K562 (cell line): ENCODE data around the gene FBXL13. TPM values are rescaled to one million over a fixed set of nuclear protein-coding genes. Genes with fewer than 3 reads are reported as not detected.

Source experiments
- AFF1 ChIP-seq, 2 experiments: fragments of 450-650 bp; IDR thresholded peaks; 2 replicates each; pipeline ENCODE4 v1.6.1; 2018; ENCODE audit warnings: mild to moderate bottlenecking in 2 of 2, low read depth in 1 of 2; ENCODE audit not compliant: partially characterized antibody in 2 of 2
- CBX5 ChIP-seq: IDR thresholded peaks from 2 replicates; pipeline ENCODE4 v1.6.1; 2014; ENCODE audit warnings: low read depth, borderline replicate concordance
- CHD4 ChIP-seq: fragments of 200-600 bp; sonication (generic); IDR thresholded peaks from 3 replicates; pipeline ENCODE4 v1.6.1; 2012; ENCODE audit warnings: low read depth, mild to moderate bottlenecking, mixed read lengths, low read length, inconsistent platforms; ENCODE audit not compliant: insufficient read depth, insufficient replicate concordance, poor library complexity, severe bottlenecking
- DMBX1 ChIP-seq: fragments of 250-450 bp; sonication (Bioruptor Pico); IDR thresholded peaks from 2 replicates; pipeline ENCODE4 v1.8.0; 2022; ENCODE audit warnings: inconsistent platforms, mild to moderate bottlenecking, moderate library complexity, borderline replicate concordance
- FOXK2 ChIP-seq, 2 experiments: fragments of 450-650 bp; IDR thresholded peaks in 1 of 2; conservative IDR thresholded peaks in 1 of 2; 2 replicates each; pipeline ENCODE4 v1.6.1; 2016; ENCODE audit warnings: low read depth in 2 of 2, mild to moderate bottlenecking in 1 of 2
- HLTF ChIP-seq: fragments of 450-650 bp; IDR thresholded peaks from 2 replicates; pipeline ENCODE4 v1.6.1; 2016
- IRF2 ChIP-seq: sonication (generic); formaldehyde crosslinking; IDR thresholded peaks from 2 replicates; pipeline ENCODE4 v1.8.1; 2022; ENCODE audit warnings: mild to moderate bottlenecking, missing genetic modification reagents
- JUN ChIP-seq, 2 experiments: sonication (generic) in 1 of 2; formaldehyde crosslinking in 1 of 2; IDR thresholded peaks; 2 replicates each; pipeline versions ENCODE4 v1.6.1 to v1.8.0; 2012 to 2022; ENCODE audit warnings: borderline replicate concordance in 2 of 2, mild to moderate bottlenecking in 2 of 2, improper control_type of control experiment in 1 of 2, low read depth in 1 of 2, low read length in 1 of 2, missing genetic modification reagents in 1 of 2
- KDM4B ChIP-seq, 2 experiments: fragments of 450-650 bp in 1 of 2; sonication (generic) in 1 of 2; IDR thresholded peaks; 2 replicates each; pipeline ENCODE4 v1.6.1; 2016 to 2017; ENCODE audit warnings: borderline replicate concordance in 2 of 2, antibody characterized with exemption in 1 of 2, low read depth in 1 of 2, mild to moderate bottlenecking in 1 of 2
- LARP7 ChIP-seq: fragments of 450-650 bp; IDR thresholded peaks from 2 replicates; pipeline ENCODE4 v1.6.1; 2016
- MTA1 ChIP-seq: fragments of 450-650 bp; IDR thresholded peaks from 2 replicates; pipeline ENCODE4 v1.6.1; 2017; ENCODE audit warnings: borderline replicate concordance
- TRIM28 ChIP-seq: fragments of 450-650 bp; IDR thresholded peaks from 2 replicates; pipeline ENCODE4 v1.6.1; 2017
- ZNF143 ChIP-seq: sonication (generic); formaldehyde crosslinking; IDR thresholded peaks from 2 replicates; pipeline ENCODE4 v1.9.0; 2022; ENCODE audit warnings: mild to moderate bottlenecking, missing genetic modification reagents
- ZNF253 ChIP-seq: fragments of 250-450 bp; sonication (Bioruptor Pico); conservative IDR thresholded peaks from 2 replicates; pipeline ENCODE4 v1.6.1; 2021; ENCODE audit warnings: mild to moderate bottlenecking
- ZNF3 ChIP-seq: fragments of 250-450 bp; sonication (Bioruptor Pico); IDR thresholded peaks from 2 replicates; pipeline ENCODE4 v1.5.0; 2021; ENCODE audit warnings: mild to moderate bottlenecking, moderate library complexity
- ZNF316 ChIP-seq: fragments of 450-650 bp; IDR thresholded peaks from 2 replicates; pipeline ENCODE4 v1.6.1; 2016
- ZNF778 ChIP-seq: fragments of 450-650 bp; formaldehyde crosslinking; IDR thresholded peaks from 2 replicates; pipeline ENCODE4 v1.4.0; 2020; ENCODE audit warnings: mild to moderate bottlenecking, moderate library complexity
- polyA plus RNA-seq, 8 experiments: library from polyadenylated mRNA; depleted of rRNA in 4 of 8; stranded (reverse) in 5 of 8; unstranded in 3 of 8; fragments of >200 nt; fragmentation: Nextera tagmentation in 2 of 8; fragmentation: Illumina TruSeq in 1 of 8; extraction: Ambion mirVana in 2 of 8; extraction: Trizol in 1 of 8; gene quantifications; 2 replicates each; pipeline versions ENCODE4 v1.2.1 to v1.2.3, GENCODE V29; 2011 to 2014; ENCODE audit warnings: inconsistent platforms in 1 of 8, missing spikeins in 1 of 8
- total RNA-seq, 7 experiments: library from RNA; depleted of rRNA in 6 of 7; stranded (reverse); fragments of >200 nt in 6 of 7; fragmentation: Illumina TruSeq in 2 of 7; extraction: Trizol in 2 of 7; gene quantifications; 2 replicates each; pipeline versions ENCODE4 v1.2.1 to v1.2.3, GENCODE V29; 2011 to 2021; ENCODE audit warnings: low replicate concordance in 1 of 7
- TF ChIP-seq, protein P1 (sequence below): fragments of 450-650 bp; IDR thresholded peaks from 2 replicates; pipeline ENCODE4 v1.6.1; 2016; ENCODE audit warnings: mild to moderate bottlenecking

The FBXL13 gene
- total and polyA plus RNA-seq, 9 of the 15 experiments (the other 6 are each of a cell fraction or from before 2014, with no cell fraction given), result 16.3 to 55.0 (median 25.4) TPM

DNA sequence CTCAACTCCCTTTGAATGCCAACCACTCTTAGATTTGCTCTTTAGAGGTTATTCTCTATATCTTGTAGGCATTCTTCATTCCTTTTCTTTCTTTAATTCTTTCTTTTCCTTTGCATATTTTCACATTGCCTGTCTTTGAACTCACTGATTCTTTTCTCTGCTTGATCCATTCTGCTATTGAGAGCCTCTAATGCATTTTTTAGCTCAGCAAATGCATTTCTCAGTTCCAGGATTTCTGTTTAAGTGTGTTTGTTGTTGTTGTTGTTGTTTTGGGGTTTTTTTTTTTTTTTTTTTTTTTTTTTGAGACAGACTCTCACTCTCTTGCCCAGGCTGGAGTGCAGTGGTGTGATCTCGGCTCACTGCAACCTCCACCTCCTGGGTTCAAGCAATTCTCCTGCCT, 71.6 kb downstream of the FBXL13 start (continued):
- TF ChIP-seq AFF1 (IDR thresholded peaks at IDR 0.05; ENCODE audit: low read depth in 1 of 2, partially characterized antibody in 2 of 2) (peak in 1 of 2 experiments; percentile 22), ZNF316 (no peak), ZNF253 (CRISPR knock-in tag) (no peak), CHD4 (no peak), ZNF143 (CRISPR knock-in tag) (no peak), MTA1 (peak; percentile 71; the same call in 1 of the 2 replicates), FOXK2 (conservative IDR thresholded peaks at IDR 0.05 in 1 of 2, IDR thresholded peaks at IDR 0.05 in 1 of 2; ENCODE audit: low read depth in 2 of 2) (peak; percentile 39 to 69; a peak in 3 of 4 replicates), IRF2 (CRISPR knock-in tag) (no peak), TRIM28 (peak; percentile 98), HLTF (peak; percentile 99), CBX5 (peak; percentile 97), KDM4B (IDR thresholded peaks at IDR 0.05; ENCODE audit: borderline replicate concordance in 2 of 2, low read depth in 1 of 2) (no peak), ZNF3 (CRISPR knock-in tag) (no peak), LARP7 (peak; percentile 70; the same call in 1 of the 2 replicates), JUN (IDR thresholded peaks at IDR 0.05; ENCODE audit: borderline replicate concordance, low read depth, low read length) (peak; percentile 58; the same call in 1 of the 2 replicates), JUN (CRISPR knock-in tag; IDR thresholded peaks at IDR 0.05; ENCODE audit: borderline replicate concordance) (no peak), ZNF778 (CRISPR knock-in tag) (no peak), DMBX1 (CRISPR knock-in tag) (no peak)
- TF ChIP-seq, protein P1, sequence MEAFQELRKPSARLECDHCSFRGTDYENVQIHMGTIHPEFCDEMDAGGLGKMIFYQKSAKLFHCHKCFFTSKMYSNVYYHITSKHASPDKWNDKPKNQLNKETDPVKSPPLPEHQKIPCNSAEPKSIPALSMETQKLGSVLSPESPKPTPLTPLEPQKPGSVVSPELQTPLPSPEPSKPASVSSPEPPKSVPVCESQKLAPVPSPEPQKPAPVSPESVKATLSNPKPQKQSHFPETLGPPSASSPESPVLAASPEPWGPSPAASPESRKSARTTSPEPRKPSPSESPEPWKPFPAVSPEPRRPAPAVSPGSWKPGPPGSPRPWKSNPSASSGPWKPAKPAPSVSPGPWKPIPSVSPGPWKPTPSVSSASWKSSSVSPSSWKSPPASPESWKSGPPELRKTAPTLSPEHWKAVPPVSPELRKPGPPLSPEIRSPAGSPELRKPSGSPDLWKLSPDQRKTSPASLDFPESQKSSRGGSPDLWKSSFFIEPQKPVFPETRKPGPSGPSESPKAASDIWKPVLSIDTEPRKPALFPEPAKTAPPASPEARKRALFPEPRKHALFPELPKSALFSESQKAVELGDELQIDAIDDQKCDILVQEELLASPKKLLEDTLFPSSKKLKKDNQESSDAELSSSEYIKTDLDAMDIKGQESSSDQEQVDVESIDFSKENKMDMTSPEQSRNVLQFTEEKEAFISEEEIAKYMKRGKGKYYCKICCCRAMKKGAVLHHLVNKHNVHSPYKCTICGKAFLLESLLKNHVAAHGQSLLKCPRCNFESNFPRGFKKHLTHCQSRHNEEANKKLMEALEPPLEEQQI, result peak; percentile 78
